DND-41 (cell line): ENCODE data around the gene TGFBR3L.
"Not testable (repeated sequence)": the region's sequence is repeated elsewhere in the genome, so short reads cannot be mapped to it uniquely, and the experiment has no call there.

ENCODE experiments used
- ATAC-seq: fragments of 200-7000 bp; cut with Tn5 transposase; 3 replicates; pipeline ENCODE4 v1.9.1; 2021; ENCODE audit warnings: low read depth; ENCODE audit not compliant: insufficient read depth
- DNase-seq: peaks from one replicate; pipeline ENCODE4 v3.0.0-alpha.2; 2020
- H2AFZ ChIP-seq: 2 replicates; pipeline ENCODE4 v1.6.0; 2012; ENCODE audit warnings: low read depth, low read length
- H3K27ac ChIP-seq: 2 replicates; pipeline ENCODE4 v1.5.1; 2012; ENCODE audit warnings: low read length, inconsistent platforms
- H3K27me3 ChIP-seq: fragments of 200-600 bp; sonication (generic); 2 replicates; pipeline ENCODE4 v1.6.0; 2012; ENCODE audit warnings: low read length, mild to moderate bottlenecking, inconsistent platforms; ENCODE audit not compliant: insufficient read depth, poor library complexity
- H3K36me3 ChIP-seq: 2 replicates; pipeline ENCODE4 v1.5.1; 2012; ENCODE audit warnings: low read length, inconsistent platforms; ENCODE audit not compliant: insufficient read depth
- H3K4me1 ChIP-seq: 2 replicates; pipeline ENCODE4 v1.5.1; 2012; ENCODE audit warnings: mild to moderate bottlenecking, low read length; ENCODE audit not compliant: insufficient read depth
- H3K4me2 ChIP-seq: 2 replicates; pipeline ENCODE4 v1.6.0; 2012; ENCODE audit warnings: mild to moderate bottlenecking, moderate library complexity, low read length, inconsistent platforms; ENCODE audit not compliant: insufficient read depth
- H3K4me3 ChIP-seq, 2 experiments: fragments of 200-600 bp in 1 of 2; shearing (Covaris generic) in 1 of 2; 2 replicates each; pipeline ENCODE4 v1.5.1; 2012 to 2016; ENCODE audit warnings: inconsistent platforms in 2 of 2, low read length in 2 of 2, mild to moderate bottlenecking in 2 of 2, low read depth in 1 of 2, moderate library complexity in 1 of 2
- H3K79me2 ChIP-seq: 2 replicates; pipeline ENCODE4 v1.6.0; 2012; ENCODE audit warnings: low read length, inconsistent platforms; ENCODE audit not compliant: insufficient read depth
- H3K9ac ChIP-seq: 2 replicates; pipeline ENCODE4 v1.6.0; 2012; ENCODE audit warnings: low read depth, mild to moderate bottlenecking, inconsistent platforms, low read length, moderate library complexity
- H3K9me3 ChIP-seq: 2 replicates; pipeline ENCODE4 v1.5.1; 2012; ENCODE audit warnings: low read length, moderate library complexity, mild to moderate bottlenecking, inconsistent platforms; ENCODE audit not compliant: insufficient read depth, severe bottlenecking
- H4K20me1 ChIP-seq: 2 replicates; pipeline ENCODE4 v1.6.0; 2012; ENCODE audit warnings: low read length; ENCODE audit not compliant: insufficient read depth
- CTCF ChIP-seq: IDR thresholded peaks from 2 replicates; pipeline ENCODE4 v1.5.1; 2012; ENCODE audit warnings: borderline replicate concordance, low read length, moderate library complexity, mild to moderate bottlenecking; ENCODE audit not compliant: poor library complexity, severe bottlenecking; ENCODE audit errors: extremely low read depth
- EZH2 ChIP-seq: IDR thresholded peaks from 3 replicates; pipeline ENCODE4 v1.6.1; 2012; ENCODE audit warnings: borderline replicate concordance, low read depth, mild to moderate bottlenecking, moderate library complexity, low read length, inconsistent platforms; ENCODE audit not compliant: severe bottlenecking

Gene TGFBR3L

GRCh38 chr19:7916103-7916954 lies 1.7 kb downstream of the TGFBR3L start:
- Histone ChIP-seq H3K9ac (no peak overlapping the region), H3K9me3 (no peaks in the 10 kb centered on the region), H3K4me1 (peaks cover 22% of the 10 kb centered on the region), H3K27ac (no peak overlapping the region), H4K20me1 (peaks cover 28% of the 10 kb centered on the region), H3K4me3 (no peak overlapping the region), H2AFZ (no peak overlapping the region), H3K36me3 (peaks cover 18% of the 10 kb centered on the region), H3K79me2 (no peaks in the 10 kb centered on the region), H3K4me2 (no peak overlapping the region), H3K27me3 (peaks cover 12% of the 10 kb centered on the region)
- TF ChIP-seq CTCF, result no peak
- DNase-seq, result peak; percentile 24
- no peak for ATAC-seq

- H3K4me1 ChIP-seq, result peaks cover 28% of the 10 kb centered on the region
- H3K4me3 ChIP-seq, result no peak overlapping the region
- H3K4me2 ChIP-seq, result no peak overlapping the region
- no peak overlapping the region for H3K27ac ChIP-seq
- TF ChIP-seq EZH2 (no peak), CTCF (no peak)
- H3K79me2 ChIP-seq, result no peaks in the 10 kb centered on the region
- ATAC-seq (no peak), DNase-seq (no peak)
- H3K27me3 ChIP-seq, result peaks cover 12% of the 10 kb centered on the region
- H4K20me1 ChIP-seq, result peaks cover 28% of the 10 kb centered on the region
- no peaks in the 10 kb centered on the region for H3K9me3 ChIP-seq
- H2AFZ ChIP-seq, result no peak overlapping the region
- no peak overlapping the region for H3K9ac ChIP-seq
- H3K36me3 ChIP-seq, result peaks cover 17% of the 10 kb centered on the region
Observed at GRCh38 chr19:7916955-7917266, 2.3 kb downstream of the TGFBR3L start.

- Histone ChIP-seq H2AFZ (no peak overlapping the region), H3K9me3 (no peaks in the 10 kb centered on the region), H3K27me3 (peaks cover 12% of the 10 kb centered on the region), H3K4me3 (no peak overlapping the region), H3K4me2 (no peak overlapping the region), H3K79me2 (no peaks in the 10 kb centered on the region), H3K36me3 (peaks cover 19% of the 10 kb centered on the region), H3K9ac (no peak overlapping the region), H4K20me1 (peaks cover 26% of the 10 kb centered on the region), H3K4me1 (peaks cover 33% of the 10 kb centered on the region), H3K27ac (no peak overlapping the region)
- no peak for DNase-seq
- no peak for ATAC-seq
- TF ChIP-seq EZH2 (no peak), CTCF (peak; percentile 19)
Observed at GRCh38 chr19:7917267-7918061, 2.8 kb downstream of the TGFBR3L start.

GRCh38 chr19:7918062-7918614 lies 3.5 kb downstream of the TGFBR3L start:
- peaks cover 34% of the 10 kb centered on the region for H3K4me1 ChIP-seq
- not testable (repeated sequence) for ATAC-seq, H3K4me2 ChIP-seq, H3K9ac ChIP-seq, H3K9me3 ChIP-seq, H2AFZ ChIP-seq, H3K79me2 ChIP-seq, DNase-seq, H3K4me3 ChIP-seq, H3K27ac ChIP-seq
- H4K20me1 ChIP-seq, result peaks cover 26% of the 10 kb centered on the region
- H3K27me3 ChIP-seq, result peaks cover 12% of the 10 kb centered on the region
- H3K36me3 ChIP-seq, result peaks cover 19% of the 10 kb centered on the region
